ENCODE measurements around the gene ARHGAP26. TPM values are rescaled to one million over a fixed set of nuclear protein-coding genes. Genes with fewer than 3 reads are reported as not detected.

ARHGAP26 gene
- polyA plus RNA-seq, 1 donor from 2014 or later: 0.83 TPM

DNA sequence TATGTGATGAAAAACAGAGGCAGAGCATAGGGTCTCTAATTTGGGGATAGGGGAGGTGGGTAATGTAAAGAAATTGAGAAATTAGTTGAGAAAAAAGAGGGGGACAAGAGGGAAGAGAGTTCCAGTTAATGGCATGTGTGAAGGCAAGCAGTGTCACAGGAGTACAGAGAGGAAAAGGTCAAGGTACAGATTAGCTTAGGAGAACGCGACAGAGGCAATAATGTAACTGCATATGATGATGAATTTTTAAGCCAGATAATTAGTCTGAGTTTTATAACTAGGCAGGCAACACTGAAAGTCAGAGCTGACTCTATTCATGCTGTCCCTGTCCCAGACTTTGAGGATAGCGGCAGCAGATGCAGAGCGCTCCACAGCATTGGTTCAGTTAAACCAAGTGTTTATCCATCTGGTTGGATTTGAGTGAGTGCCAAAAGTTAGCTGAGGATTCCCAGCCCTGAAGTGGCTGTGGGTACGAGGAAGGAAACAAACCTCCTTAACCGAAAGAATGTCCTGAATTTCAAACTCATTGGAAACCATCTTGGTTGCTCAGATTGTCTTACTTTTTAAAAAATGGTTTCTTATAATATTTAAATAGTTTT is 315.2 kb downstream of the ARHGAP26 start:
- Histone ChIP-seq H3K27me3 (ENCODE audit: insufficient read depth, low read depth, low read length) (no peaks in the 10 kb centered on the region), H4K20me1 (ENCODE audit: insufficient read depth) (no peaks in the 10 kb centered on the region), H3K36me3 (ENCODE audit: insufficient read depth, low read length) (no peaks in the 10 kb centered on the region), H3F3A (ENCODE audit: insufficient read depth, low read length, poor library complexity, severe bottlenecking) (no peaks in the 10 kb centered on the region), H3K79me2 (replicated peaks; ENCODE audit: insufficient read depth, low read length) (no peaks in the 10 kb centered on the region), H3K9ac (ENCODE audit: low read length) (no peak overlapping the region), H3K4me3 (ENCODE audit: low read length) (no peak overlapping the region), H3K9me2 (ENCODE audit: insufficient read depth, low read length) (no peaks in the 10 kb centered on the region), H2AFZ (ENCODE audit: low read depth, low read length) (no peak overlapping the region), H3K27ac (ENCODE audit: low read length) (no peak overlapping the region), H3K4me2 (ENCODE audit: low read length) (no peak overlapping the region), H3K9me3 (ENCODE audit: low read length) (no peaks in the 10 kb centered on the region)
- TF ChIP-seq EZH2 (IDR thresholded peaks at IDR 0.05; ENCODE audit: borderline replicate concordance, insufficient read depth, low read length, poor library complexity, severe bottlenecking): no peak
- no peak for TF ChIP-seq RAD21 (conservative IDR thresholded peaks at IDR 0.05)
- TF ChIP-seq EP300 (conservative IDR thresholded peaks at IDR 0.05; ENCODE audit: poor library complexity, severe bottlenecking): no peak
- no peak for TF ChIP-seq TAF1 (IDR thresholded peaks at IDR 0.05; ENCODE audit: low read depth)
- TF ChIP-seq, protein P1, sequence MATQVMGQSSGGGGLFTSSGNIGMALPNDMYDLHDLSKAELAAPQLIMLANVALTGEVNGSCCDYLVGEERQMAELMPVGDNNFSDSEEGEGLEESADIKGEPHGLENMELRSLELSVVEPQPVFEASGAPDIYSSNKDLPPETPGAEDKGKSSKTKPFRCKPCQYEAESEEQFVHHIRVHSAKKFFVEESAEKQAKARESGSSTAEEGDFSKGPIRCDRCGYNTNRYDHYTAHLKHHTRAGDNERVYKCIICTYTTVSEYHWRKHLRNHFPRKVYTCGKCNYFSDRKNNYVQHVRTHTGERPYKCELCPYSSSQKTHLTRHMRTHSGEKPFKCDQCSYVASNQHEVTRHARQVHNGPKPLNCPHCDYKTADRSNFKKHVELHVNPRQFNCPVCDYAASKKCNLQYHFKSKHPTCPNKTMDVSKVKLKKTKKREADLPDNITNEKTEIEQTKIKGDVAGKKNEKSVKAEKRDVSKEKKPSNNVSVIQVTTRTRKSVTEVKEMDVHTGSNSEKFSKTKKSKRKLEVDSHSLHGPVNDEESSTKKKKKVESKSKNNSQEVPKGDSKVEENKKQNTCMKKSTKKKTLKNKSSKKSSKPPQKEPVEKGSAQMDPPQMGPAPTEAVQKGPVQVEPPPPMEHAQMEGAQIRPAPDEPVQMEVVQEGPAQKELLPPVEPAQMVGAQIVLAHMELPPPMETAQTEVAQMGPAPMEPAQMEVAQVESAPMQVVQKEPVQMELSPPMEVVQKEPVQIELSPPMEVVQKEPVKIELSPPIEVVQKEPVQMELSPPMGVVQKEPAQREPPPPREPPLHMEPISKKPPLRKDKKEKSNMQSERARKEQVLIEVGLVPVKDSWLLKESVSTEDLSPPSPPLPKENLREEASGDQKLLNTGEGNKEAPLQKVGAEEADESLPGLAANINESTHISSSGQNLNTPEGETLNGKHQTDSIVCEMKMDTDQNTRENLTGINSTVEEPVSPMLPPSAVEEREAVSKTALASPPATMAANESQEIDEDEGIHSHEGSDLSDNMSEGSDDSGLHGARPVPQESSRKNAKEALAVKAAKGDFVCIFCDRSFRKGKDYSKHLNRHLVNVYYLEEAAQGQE (IDR thresholded peaks at IDR 0.05; ENCODE audit: borderline replicate concordance): no peak
- TF ChIP-seq, protein P2, sequence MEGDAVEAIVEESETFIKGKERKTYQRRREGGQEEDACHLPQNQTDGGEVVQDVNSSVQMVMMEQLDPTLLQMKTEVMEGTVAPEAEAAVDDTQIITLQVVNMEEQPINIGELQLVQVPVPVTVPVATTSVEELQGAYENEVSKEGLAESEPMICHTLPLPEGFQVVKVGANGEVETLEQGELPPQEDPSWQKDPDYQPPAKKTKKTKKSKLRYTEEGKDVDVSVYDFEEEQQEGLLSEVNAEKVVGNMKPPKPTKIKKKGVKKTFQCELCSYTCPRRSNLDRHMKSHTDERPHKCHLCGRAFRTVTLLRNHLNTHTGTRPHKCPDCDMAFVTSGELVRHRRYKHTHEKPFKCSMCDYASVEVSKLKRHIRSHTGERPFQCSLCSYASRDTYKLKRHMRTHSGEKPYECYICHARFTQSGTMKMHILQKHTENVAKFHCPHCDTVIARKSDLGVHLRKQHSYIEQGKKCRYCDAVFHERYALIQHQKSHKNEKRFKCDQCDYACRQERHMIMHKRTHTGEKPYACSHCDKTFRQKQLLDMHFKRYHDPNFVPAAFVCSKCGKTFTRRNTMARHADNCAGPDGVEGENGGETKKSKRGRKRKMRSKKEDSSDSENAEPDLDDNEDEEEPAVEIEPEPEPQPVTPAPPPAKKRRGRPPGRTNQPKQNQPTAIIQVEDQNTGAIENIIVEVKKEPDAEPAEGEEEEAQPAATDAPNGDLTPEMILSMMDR (IDR thresholded peaks at IDR 0.05; ENCODE audit: poor library complexity, severe bottlenecking): no peak

DNA sequence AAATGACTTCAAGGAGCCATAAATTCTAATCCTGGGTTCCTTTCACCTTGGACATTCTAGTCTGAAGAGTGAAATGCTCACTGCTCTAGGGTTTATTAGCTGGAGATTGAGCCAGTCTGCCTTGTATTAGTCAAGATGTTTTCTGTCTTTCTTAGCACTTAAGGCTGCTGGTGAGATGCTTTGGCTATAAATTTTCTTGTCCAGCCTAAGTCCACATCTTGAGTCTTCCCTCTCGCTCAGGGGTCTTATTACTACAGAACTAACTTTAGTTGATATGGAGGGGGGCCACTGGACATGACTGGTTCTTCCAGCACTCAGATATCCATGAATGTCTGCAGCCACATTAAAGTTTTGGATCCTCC is 316.4 kb downstream of the ARHGAP26 start:
- Histone ChIP-seq H3F3A (ENCODE audit: insufficient read depth, low read length, poor library complexity, severe bottlenecking) (no peaks in the 10 kb centered on the region), H2AFZ (ENCODE audit: low read depth, low read length) (no peak overlapping the region), H3K36me3 (ENCODE audit: insufficient read depth, low read length) (no peaks in the 10 kb centered on the region), H3K9me2 (ENCODE audit: insufficient read depth, low read length) (no peaks in the 10 kb centered on the region), H3K9me3 (ENCODE audit: low read length) (no peaks in the 10 kb centered on the region), H3K4me2 (ENCODE audit: low read length) (no peak overlapping the region), H3K27ac (ENCODE audit: low read length) (no peak overlapping the region), H3K9ac (ENCODE audit: low read length) (no peak overlapping the region), H3K4me3 (ENCODE audit: low read length) (no peak overlapping the region), H3K79me2 (replicated peaks; ENCODE audit: insufficient read depth, low read length) (no peaks in the 10 kb centered on the region), H3K27me3 (ENCODE audit: insufficient read depth, low read depth, low read length) (no peaks in the 10 kb centered on the region), H4K20me1 (ENCODE audit: insufficient read depth) (no peaks in the 10 kb centered on the region)
- TF ChIP-seq POLR2AphosphoS5 (IDR thresholded peaks at IDR 0.05): no peak

DNA sequence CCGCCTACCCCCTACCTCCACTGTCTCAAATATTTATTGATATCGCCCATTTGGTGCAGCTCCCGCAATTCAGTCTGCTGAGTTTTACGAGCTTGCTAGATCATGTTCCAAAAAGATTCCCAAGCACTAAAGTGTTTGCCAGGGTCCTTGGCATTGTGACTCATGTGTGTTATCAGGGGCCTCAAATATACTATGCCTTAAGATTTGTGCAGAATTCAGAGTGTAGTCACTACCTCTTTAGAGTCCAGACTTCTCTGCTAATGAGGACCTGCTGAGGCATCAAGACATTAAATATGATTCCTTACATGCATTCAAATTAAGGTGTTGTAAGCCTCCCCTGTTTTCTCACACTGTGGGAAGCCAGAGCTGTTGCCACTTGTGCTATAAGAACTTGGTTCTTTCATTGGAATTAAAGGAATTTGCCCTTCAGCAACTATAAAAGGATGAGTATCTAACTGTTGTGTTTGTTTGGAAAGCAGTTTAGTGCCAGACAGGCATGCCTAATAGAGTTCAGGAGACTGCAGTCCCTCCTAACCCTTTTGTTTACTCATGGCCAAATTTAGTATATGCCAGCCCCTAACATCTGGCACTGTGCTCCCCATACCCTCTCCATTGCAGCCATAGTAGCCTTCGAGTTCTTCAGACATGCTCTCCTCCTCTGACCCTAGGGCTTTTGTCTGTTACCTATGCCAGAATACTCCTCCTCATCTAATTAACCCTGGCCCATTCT is 316.9 kb downstream of the ARHGAP26 start:
- H3F3A ChIP-seq (ENCODE audit: insufficient read depth, low read length, poor library complexity, severe bottlenecking): no peaks in the 10 kb centered on the region
- H4K20me1 ChIP-seq (ENCODE audit: insufficient read depth): no peaks in the 10 kb centered on the region
- H3K4me2 ChIP-seq (ENCODE audit: low read length): no peak overlapping the region
- no peak overlapping the region for H2AFZ ChIP-seq (ENCODE audit: low read depth, low read length)
- H3K9ac ChIP-seq (ENCODE audit: low read length): no peak overlapping the region
- H3K79me2 ChIP-seq (replicated peaks; ENCODE audit: insufficient read depth, low read length): no peaks in the 10 kb centered on the region
- no peak overlapping the region for H3K27ac ChIP-seq (ENCODE audit: low read length)
- no peaks in the 10 kb centered on the region for H3K36me3 ChIP-seq (ENCODE audit: insufficient read depth, low read length)
- H3K9me3 ChIP-seq (ENCODE audit: low read length): no peaks in the 10 kb centered on the region
- no peak for TF ChIP-seq EP300 (conservative IDR thresholded peaks at IDR 0.05; ENCODE audit: poor library complexity, severe bottlenecking)
- no peak for TF ChIP-seq RAD21 (conservative IDR thresholded peaks at IDR 0.05)
- TF ChIP-seq EZH2 (IDR thresholded peaks at IDR 0.05; ENCODE audit: borderline replicate concordance, insufficient read depth, low read length, poor library complexity, severe bottlenecking): no peak
- no peak for TF ChIP-seq TAF1 (IDR thresholded peaks at IDR 0.05; ENCODE audit: low read depth)
- TF ChIP-seq, protein P1 (IDR thresholded peaks at IDR 0.05; ENCODE audit: borderline replicate concordance): no peak
- TF ChIP-seq SMC3 (conservative IDR thresholded peaks at IDR 0.05; ENCODE audit: poor library complexity): no peak
- TF ChIP-seq MXI1 (conservative IDR thresholded peaks at IDR 0.05; ENCODE audit: poor library complexity, severe bottlenecking): no peak
- TF ChIP-seq POLR2AphosphoS5 (IDR thresholded peaks at IDR 0.05): no peak
- TF ChIP-seq, protein P2 (IDR thresholded peaks at IDR 0.05; ENCODE audit: poor library complexity, severe bottlenecking): no peak
- no peaks in the 10 kb centered on the region for H3K9me2 ChIP-seq (ENCODE audit: insufficient read depth, low read length)
- no peak overlapping the region for H3K4me3 ChIP-seq (ENCODE audit: low read length)
- no peaks in the 10 kb centered on the region for H3K27me3 ChIP-seq (ENCODE audit: insufficient read depth, low read depth, low read length)
